AG08395 (cell line): ENCODE data around the gene COL4A4.
"Not testable (repeated sequence)": the region's sequence is repeated elsewhere in the genome, so short reads cannot be mapped to it uniquely, and the experiment has no call there.

Experiments used
- DNase-seq: peaks from one replicate; pipeline ENCODE4 v3.0.0; 2012; ENCODE audit warnings: mixed read lengths, low spot score

The COL4A4 gene

DNA sequence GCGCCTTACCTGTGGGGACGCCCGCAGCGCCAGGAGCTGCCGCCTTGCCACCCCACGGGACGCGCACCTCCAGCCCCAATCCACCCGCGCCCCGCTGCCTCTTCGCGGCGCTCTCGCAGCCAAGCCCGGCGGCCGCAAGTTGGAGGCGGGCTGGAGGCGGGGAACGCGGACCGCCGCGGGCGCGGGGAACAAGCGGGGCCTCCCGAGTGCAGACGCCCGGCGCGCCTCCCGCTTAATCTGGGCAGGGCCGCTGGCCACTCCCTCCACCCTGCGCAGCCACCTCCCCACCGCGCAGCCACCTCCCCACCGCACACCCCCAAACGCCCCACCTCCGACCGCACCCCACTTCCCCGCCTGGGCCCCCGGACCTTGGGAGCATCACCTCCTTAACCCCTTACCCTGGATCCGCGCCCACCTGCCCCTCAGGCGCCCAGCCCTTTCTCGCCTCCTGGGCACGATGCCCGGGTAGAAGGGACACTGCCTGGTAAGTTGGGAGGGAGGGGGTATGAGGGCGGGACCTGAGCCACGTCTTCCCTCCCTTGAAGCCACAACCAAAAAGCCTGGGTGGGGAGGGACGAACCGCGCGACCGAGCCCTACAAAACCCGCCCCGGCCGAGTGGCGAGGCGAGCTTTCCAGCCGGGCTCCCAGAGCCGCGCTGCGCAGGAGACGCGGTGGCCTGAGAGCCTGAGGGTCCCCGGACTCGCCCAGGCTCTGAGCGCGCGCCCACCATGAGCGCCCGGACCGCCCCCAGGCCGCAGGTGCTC lies at the start of gene COL4A4, which contains the start of gene COL4A3:
Gene COL4A4, minus strand, starts transcription at position 208 of the 765 bp plus-strand sequence. CDS start 16,722 bp downstream, outside the sequence.
Gene COL4A3, plus strand, starts transcription at position 627 of the 765 bp plus-strand sequence. Its CDS starts 103 bp downstream, at position 730.
- DNase-seq: peak; percentile 17

DNA sequence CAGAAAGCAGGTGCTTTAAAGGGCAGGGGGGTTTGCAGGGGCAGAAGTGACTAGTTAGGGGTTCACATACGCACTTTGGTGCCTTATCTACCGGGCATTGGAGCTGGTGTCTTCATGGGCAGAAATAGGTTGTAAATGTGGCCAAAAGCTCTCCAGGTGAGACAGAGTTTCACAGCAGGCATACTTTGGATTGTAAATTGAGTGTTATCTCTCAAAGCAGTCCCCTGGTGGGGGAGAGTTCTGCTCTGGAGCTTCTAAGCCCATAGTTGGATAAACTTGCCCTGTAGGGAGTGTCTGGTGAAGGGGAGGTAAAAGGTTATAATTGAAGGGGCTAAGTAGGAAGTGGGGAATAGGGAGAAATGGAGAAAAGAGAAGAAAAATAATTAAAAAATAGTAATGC lies 43.6 kb upstream of the COL4A4 start:
- no peak for DNase-seq

DNA sequence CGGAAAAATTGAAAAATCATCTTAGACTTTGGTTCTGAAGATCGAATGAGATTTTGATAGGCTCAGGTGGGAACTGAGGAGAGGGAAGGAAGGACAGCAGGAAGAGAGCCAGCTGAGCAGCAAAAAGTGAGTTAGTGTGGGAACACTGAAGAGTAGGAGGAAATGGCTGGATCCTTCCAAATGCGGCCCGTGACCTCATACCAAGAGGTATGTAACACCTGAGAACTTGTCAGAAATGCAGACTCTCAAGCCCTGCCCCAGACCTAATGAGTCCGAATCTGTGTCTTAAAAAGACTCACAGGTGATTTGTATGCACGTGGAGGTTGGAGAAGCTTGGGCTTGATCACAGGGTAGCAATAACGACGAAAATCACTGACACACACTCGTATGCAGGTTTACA lies 42.4 kb upstream of the COL4A4 start:
- no peak for DNase-seq

DNA sequence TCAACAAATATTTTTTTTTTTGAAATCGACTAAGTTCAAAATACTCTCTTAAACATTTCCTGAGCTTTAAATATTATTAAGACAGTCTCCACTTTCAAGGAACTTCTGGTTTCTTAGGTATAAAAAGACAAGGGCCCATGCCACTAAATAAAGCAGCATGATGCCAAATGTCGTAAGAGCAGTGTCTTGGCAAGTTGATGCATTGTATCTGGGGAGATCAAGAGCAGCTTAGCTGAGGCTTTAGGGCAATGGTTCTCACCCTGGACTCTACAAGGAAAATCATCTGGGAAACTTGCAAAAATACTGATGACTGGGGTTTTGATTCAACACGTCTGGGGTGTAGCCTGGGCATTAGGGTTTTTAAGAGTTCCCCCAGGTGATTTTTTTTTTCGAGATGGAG lies 41.7 kb upstream of the COL4A4 start:
- DNase-seq: no peak

DNA sequence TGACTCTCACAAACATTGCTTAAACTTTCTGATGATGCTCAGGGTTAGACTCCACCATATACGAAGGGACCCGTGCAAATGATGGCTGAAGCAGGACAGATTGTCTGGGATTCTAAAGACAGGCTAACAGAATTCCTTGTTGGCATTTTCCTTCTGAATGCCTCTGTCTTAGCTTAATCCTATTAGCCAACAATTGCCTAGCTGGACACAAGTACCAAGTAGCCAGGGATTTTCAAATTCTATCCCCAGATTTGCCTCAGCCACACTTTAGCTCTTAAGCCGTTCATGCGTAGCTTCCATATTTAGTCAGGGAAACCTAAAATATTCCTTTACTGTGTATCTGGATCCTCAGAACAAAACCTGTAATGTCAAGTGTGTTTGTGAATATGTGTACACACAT lies 40.4 kb upstream of the COL4A4 start:
- no peak for DNase-seq

DNA sequence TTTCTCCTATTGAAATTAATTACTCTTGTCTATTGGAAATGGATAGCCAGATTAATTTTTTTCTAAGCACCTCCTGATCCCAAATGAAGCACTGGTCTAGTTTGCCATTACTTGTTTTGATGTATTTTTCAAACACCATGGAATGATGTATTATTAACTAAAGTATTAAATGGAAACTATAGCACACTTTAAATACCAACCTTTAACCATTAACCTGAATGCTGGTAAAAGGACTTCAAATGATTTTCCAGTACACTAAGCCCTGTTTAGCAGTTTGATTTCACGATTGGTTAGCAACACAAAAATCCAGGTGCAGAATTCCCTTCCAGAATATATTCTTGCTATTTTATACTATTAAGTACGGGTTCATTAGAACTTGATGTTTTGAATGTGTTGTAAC lies 37.8 kb upstream of the COL4A4 start:
- DNase-seq: no peak

DNA sequence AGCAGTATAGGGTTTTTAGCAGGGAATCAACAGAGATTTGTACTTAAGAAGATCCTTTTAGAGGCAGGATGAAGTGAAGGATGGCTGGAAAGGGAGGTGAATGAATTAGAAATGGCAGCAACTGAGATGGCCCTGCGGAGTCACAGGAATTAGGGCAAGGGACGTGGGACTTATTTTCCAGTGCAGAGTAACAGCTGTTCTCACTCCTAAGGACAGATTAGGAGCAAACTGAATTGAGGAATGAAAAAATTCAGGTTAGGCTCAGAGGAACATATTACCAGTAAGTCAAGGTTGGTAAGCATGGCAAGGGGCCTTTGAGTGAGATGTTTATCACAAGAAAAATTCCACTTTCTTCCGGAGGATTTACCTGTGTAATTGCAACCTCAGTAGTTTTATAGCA lies 34.9 kb upstream of the COL4A4 start:
- no peak for DNase-seq

DNA sequence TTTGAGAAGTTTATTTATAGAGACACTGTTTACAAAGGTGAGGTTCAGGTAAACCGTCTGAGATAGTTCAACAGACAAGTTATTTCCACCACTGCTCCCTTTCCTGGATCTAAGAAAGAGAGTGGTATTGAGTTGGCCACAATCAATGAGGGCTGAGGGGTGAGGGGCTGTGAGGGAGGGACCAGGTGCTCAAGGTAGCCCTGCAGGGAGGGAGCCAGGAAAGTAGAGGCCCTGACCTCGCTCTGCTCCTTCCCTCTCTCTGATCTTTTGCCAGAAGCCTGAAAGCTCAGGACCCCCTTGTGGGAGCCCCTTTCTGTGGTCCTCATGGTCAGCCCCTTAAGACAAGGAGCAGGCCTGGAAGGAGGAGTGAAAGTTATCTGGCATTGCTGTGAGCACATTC lies 30.2 kb upstream of the COL4A4 start:
- DNase-seq: no peak

DNA sequence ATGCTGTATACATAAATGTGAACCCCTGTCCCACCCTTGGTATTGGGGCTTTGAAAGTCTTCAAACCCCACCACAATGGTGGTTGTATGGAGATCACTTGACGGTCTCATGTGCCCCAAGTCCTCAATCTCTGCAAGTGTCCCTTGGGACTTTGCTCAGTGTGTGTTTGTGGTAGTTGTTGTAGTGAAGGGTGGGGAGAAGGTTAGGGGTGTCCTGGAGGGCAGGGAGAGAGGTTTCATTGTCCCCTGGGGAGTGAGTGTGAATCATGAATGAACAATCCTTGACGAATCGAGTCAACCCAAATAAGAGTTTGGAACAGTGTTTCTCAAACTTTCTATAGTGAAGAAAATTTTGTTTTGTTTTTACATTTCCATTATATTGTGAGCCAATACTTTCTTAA lies 28.5 kb upstream of the COL4A4 start:
- no peak for DNase-seq

DNA sequence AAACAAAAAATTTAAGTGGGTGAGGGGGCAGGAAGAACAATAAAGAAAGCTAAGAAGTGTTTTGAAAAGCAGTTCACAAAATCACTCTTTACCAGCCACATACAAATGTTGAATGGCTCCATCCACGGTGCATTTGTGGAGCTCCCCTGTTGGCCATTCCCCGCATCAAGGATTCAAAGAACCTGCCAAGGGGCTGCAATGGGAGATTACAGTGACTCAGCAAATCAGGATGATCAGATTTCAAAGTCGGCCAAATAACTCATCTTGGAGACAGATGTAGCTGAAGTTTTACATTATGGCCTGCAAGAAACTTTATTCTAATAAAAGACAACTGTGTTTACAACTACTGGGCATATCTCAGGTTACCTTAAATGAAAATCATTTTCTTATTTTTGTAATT lies 27.4 kb upstream of the COL4A4 start:
- DNase-seq: no peak

DNA sequence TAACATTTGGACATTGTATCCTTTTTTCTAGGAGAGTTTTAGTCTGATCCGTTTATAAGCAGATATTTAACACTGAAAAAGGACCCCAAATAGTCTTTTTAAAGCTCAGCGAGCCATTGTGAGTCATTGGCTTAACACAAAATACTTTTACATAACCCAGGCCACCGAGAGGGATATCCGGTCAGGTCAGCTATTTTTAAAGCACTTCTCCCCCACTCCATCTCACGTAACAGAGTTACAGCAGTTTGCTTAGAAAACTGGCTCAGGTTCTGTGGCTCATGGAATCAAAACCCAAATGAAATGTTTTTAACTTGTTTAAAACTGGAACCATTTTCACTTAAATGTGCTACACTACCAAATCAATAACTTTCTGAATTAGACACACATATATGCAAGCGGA lies 24.3 kb upstream of the COL4A4 start:
- no peak for DNase-seq

DNA sequence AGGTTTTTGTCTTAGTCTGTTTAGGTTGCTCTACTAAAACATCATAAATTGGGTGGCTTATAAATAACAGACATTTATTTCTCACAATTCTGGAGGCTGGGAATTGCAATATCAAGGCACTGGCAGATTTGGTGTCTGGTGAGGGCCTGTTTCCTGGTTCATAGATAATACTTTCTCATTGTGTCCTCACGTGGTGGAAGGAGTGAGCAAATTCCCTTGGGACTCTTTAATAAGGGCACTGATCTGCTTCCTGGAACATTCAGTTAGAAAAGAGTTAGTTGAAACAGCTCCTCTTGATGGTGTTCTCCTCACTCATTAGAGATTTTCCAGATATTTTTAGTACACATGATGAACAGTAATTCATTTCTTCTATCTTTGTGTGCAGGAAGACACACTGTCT lies 22.7 kb upstream of the COL4A4 start:
- no peak for DNase-seq

DNA sequence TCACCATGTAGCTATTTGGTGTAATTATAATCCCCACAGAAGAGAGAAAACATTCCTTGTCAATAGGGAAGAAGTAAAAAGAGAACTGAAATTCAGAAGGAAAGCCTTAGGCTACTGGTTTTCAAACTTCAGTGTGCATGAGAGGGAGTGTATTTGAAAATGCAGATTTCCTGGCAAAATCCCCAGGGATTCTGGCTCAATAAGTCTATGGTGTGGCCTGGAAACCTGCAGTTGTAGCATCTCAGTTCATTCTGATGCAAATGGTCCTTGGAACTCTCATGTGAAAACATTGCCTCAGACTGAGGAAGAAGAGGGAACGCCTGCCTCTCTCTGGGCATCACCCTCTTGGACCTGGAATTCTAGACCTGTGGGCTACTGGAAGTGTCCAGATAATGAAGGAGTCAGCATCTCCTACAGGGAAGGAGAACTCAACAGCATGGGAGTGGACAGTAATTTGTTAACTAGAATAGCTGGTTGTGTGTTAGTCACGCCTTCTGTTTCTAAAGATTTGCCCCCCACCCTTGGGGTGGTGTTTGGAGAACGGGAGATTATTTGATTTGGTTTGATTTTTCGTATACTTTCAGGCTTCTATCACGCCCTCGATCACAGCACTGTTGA lies 21.7 kb upstream of the COL4A4 start:
- DNase-seq: no peak

DNA sequence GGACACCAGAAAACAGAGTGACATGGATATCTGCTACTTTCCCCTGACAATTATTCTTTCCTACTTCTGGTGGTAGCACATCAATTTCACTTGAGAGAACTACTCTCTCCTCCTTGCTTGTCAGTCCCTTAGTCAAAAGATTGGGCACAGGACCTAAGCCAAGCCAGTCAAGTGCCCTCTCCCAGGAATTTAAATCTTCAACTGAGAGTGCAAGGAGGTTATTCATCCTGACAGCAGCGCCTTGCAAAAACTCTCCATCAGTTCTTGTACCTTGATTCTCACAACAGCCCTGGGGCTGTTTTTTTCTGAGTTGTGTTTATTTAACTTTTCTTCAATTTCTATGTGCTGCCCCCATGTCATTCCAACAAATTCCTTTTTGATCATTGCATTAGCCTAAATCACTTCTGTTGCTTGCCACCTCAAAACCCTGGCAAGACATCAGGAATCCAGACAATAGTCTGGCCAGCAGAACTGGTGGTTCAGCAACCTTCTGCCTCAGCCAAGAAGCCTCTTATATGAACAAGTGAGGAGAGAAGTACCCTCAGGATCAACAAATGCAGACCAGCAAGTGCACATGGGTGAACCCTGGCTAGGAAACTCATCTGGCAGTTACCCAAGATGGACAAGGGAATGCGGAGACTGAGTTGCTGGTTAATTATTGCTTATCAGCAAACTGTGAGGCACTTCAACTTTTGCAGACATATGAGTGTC lies 19.8 kb upstream of the COL4A4 start:
- no peak for DNase-seq

DNA sequence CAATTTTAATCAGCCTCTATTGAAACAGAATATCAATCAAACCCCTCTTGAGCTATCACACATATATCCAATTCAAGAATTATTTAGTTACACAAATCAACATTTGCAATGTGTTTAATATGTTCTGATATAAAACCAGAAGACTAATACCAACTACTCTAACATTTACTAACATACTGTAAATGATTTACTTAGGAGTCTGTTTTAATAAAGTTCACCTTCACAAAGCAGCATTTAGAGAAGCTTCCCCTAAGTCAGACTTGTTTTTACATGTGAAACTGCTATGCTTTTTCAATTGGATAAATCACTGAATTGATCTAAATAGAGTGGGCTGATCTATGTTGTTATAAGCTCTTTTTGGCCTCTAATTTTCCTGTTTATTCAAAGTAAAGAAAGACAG lies 18.8 kb upstream of the COL4A4 start:
- DNase-seq: no peak

DNA sequence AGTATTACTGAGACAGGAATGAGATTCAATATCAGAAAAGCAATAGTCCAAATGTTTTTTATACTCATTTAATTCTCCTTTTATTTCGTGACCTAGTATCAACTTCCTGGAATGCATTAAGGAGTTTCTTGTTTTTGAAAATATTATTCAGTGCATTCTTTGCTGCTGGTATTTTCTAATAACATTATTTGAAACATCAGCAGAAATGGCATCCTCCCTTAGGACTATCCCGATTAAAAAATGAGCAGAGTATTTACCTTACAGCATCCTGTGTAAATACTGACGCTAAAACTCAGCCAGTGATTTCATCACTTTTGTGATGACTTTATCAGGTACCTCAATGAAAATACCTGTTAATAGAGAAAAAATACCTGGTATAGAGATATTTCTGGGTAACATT lies 16.8 kb upstream of the COL4A4 start:
- no peak for DNase-seq

DNA sequence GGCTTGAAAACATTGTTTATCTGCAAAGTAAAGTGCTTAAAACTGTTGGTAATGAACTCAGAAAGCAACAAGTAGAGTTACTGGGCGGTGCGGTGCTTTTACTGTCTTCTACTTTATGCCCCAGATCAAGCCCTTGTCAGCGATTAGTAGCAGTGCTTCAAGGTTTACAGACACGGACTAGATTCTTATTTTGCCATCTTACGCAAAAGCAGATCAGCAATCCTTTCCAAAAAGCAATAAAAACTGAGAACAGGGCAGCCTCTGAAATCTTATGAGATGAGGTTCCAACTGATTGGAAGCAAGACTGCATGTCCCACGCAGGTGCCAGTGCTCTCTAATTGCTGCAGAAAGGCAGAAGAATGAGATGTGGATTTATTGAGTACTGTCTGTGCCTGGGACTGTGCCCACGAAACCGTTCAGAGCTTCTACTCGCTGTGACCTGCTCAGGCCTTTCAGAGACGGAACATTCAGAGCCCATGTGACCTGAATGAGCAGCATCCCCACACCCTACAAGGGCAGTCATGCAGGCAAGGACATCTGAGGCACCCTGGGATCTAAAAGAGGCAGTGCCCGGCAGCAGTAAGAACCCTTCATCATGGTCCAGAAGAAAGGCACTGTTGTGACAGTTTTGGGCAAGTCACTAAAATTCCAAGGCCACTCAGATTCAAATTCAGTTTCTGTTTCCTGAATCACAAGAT lies 16.1 kb upstream of the COL4A4 start:
- DNase-seq: no peak

DNA sequence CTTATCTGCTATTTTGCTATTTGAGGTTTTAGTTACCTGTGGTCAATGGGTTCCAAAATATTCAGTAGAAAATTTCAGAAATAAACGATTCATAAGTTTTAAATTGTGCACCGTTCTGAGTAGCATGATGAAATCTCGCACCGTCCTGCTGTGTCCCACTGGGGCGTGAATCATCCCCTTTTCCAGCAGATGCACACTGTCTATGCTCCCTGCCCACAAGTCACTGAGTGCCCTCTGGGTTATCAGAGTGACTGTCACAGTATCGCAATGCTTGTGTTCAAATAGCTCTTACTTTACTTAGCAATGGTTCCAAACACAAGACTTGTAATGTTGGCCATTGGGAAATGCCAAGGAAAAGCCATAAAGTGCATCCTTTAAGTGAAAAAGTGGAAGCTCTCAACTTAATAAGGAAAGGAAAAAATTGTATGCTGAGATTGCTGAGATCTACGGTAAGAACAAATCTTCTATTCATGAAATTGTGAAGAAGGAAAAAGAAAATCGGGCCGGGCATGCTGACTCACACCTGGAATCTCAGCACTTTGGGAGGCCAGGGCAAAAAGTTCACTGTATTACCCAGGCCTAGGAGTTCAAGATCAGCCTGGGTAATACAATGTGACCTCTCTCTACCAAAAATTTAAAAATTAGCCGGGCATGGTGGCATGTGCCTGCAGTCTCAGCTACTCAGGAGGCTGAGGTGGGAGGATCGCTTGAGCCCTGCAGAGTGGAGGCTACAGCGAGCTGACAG lies 13.8 kb upstream of the COL4A4 start:
- no peak for DNase-seq

DNA sequence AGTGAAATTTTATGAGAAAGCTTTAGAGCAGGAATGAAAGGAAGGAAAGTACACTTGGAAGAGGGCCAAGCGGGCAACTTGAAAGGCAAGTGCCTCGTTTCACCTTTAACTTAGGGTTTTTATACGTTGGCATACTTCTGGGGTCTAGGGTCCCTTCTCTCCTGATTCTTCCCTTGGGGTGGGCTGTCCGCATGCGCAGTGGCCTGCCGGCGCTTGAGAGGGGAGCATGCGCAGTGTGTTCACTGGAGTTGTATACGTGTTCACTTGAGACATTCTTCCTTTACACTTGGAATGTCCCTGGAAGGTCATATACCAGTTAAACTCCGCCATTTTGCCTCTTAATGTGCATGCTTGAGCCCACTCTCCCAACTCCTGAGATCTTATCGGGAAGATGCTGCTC lies 7.8 kb upstream of the COL4A4 start:
- not testable (repeated sequence) for DNase-seq

DNA sequence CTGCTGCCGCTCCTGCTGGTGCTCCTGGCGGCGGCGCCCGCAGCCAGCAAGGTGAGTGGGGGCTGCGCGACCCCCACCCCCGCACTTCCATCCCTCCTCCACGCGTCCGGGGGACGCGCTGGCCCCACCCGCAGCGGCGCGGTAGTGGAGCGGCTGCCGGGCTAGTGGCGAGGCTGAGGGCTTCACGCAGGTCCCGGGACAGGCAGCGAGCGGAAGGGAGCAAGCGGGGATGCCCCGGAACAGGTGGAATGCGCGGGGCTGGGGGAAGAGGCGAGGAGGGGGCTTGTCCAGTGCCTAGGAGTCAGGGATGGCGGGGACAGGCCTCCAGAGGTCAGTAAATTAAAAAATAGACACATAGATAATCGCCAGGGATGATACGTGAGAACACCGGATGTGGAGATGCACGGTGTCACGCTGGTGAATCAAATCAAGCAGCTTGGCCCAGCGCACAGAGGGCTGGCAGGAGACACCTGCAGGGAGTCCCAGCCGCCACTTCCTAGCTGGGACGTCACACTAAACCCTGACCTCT lies 822 bp upstream of the COL4A4 start:
- DNase-seq: no peak

DNA sequence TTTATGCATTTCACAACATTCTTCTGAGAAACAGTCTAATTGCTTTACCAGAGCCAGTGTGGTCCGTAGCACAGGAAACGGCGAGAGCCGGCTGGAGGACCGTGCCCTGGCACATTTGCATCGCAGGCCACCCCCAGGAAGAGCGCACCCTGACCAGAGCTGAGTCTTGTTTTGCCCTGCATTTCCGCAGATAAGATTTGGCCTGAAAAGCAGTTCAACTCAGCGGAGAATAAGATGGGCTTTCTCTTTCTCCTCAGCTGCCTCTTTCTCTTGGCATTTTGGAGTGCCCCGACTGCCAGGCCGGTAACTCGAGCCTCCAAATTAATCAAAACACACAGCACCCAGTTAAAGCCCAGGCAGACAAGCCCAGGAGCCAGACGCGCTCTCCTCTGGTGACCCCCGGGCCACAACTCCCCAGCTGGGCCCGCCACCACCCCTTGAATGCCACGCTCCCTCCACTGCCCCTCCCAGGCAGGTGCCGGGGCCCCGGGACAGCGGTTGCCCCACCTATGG lies 464 bp downstream of the COL4A4 start:
- DNase-seq: no peak
